HepG2 (cell line): Measurements from ENCODE around the gene TMC4. TPM values are rescaled to one million over a fixed set of nuclear protein-coding genes. Genes with fewer than 3 reads are reported as not detected.

Experiments
- NFKB2 ChIP-seq: sonication (generic); formaldehyde crosslinking; IDR thresholded peaks from 2 replicates; pipeline ENCODE4 v1.4.0; 2020; ENCODE audit warnings: missing genetic modification reagents, borderline replicate concordance
- RXRA ChIP-seq: sonication (generic); formaldehyde crosslinking; IDR thresholded peaks from 2 replicates; pipeline ENCODE4 v1.5.1; 2020; ENCODE audit warnings: missing genetic modification reagents
- SALL1 ChIP-seq: sonication (generic); formaldehyde crosslinking; IDR thresholded peaks from 2 replicates; pipeline ENCODE4 v1.8.0; 2022; ENCODE audit warnings: mild to moderate bottlenecking, missing genetic modification reagents
- SYNCRIP ChIP-seq: fragments of 200-400 bp; formaldehyde crosslinking; IDR thresholded peaks from 2 replicates; pipeline ENCODE4 v1.6.1; 2018; ENCODE audit warnings: mild to moderate bottlenecking, low read depth, low read length; ENCODE audit not compliant: insufficient read depth
- ZKSCAN8 ChIP-seq: IDR thresholded peaks from 2 replicates; pipeline ENCODE4 v1.6.1; 2016; ENCODE audit warnings: borderline replicate concordance, missing genetic modification reagents, missing compliant biosample characterization
- ZMAT3 ChIP-seq: sonication (generic); formaldehyde crosslinking; conservative IDR thresholded peaks from 2 replicates; pipeline ENCODE4 v1.7.0; 2021; ENCODE audit warnings: missing genetic modification reagents
- ZNF24 ChIP-seq: fragments of 450-650 bp; IDR thresholded peaks from 2 replicates; pipeline ENCODE4 v1.6.1; 2017; ENCODE audit warnings: antibody characterized with exemption, mild to moderate bottlenecking
- ZNF563 ChIP-seq: sonication (generic); formaldehyde crosslinking; IDR thresholded peaks from 2 replicates; pipeline ENCODE4 v1.8.0; 2022; ENCODE audit warnings: mild to moderate bottlenecking, moderate library complexity, missing genetic modification reagents
- ZNF616 ChIP-seq: sonication (generic); formaldehyde crosslinking; IDR thresholded peaks from 2 replicates; pipeline ENCODE4 v1.5.0; 2020; ENCODE audit warnings: low read depth, mild to moderate bottlenecking, missing genetic modification reagents
- polyA plus RNA-seq, 8 experiments: library from polyadenylated mRNA; depleted of rRNA in 3 of 8; stranded (reverse) in 7 of 8; unstranded in 1 of 8; fragments of >200 nt; fragmentation: Illumina TruSeq in 4 of 8; extraction: Trizol in 4 of 8; gene quantifications; 2 replicates each; pipeline versions ENCODE4 v1.2.1 to v1.2.3, GENCODE V29; 2011 to 2016; ENCODE audit warnings: low read depth in 4 of 8, missing spikeins in 1 of 8, mixed read lengths in 1 of 8; ENCODE audit not compliant: insufficient read depth in 1 of 8
- total RNA-seq, 5 experiments: library from RNA; depleted of rRNA; stranded (reverse); fragments of >200 nt; fragmentation: Illumina TruSeq; extraction: Trizol; gene quantifications; 2 replicates each; pipeline ENCODE4 v1.2.3, GENCODE V29; 2016; ENCODE audit warnings: low read depth in 1 of 5
- TF ChIP-seq, protein P1 (sequence below): sonication (generic); formaldehyde crosslinking; conservative IDR thresholded peaks from 2 replicates; pipeline ENCODE4 v1.8.0; 2022; ENCODE audit warnings: mild to moderate bottlenecking, moderate library complexity, missing genetic modification reagents
- TF ChIP-seq, protein P2 (sequence below): sonication (generic); formaldehyde crosslinking; IDR thresholded peaks from 2 replicates; pipeline ENCODE4 v1.5.1; 2020; ENCODE audit warnings: mild to moderate bottlenecking, missing genetic modification reagents, moderate library complexity
- TF ChIP-seq, protein P3 (sequence below): sonication (generic); formaldehyde crosslinking; IDR thresholded peaks from 2 replicates; pipeline ENCODE4 v1.4.0; 2020; ENCODE audit warnings: missing genetic modification reagents
- TF ChIP-seq, protein P4 (sequence below): IDR thresholded peaks from 2 replicates; pipeline ENCODE4 v1.4.0; 2020; ENCODE audit warnings: mild to moderate bottlenecking, missing genetic modification reagents

The TMC4 gene
- total and polyA plus RNA-seq, 2 of the 13 experiments (the other 11 are each of a cell fraction or from before 2014, with no cell fraction given), result 0.13 to 0.24 TPM

DNA sequence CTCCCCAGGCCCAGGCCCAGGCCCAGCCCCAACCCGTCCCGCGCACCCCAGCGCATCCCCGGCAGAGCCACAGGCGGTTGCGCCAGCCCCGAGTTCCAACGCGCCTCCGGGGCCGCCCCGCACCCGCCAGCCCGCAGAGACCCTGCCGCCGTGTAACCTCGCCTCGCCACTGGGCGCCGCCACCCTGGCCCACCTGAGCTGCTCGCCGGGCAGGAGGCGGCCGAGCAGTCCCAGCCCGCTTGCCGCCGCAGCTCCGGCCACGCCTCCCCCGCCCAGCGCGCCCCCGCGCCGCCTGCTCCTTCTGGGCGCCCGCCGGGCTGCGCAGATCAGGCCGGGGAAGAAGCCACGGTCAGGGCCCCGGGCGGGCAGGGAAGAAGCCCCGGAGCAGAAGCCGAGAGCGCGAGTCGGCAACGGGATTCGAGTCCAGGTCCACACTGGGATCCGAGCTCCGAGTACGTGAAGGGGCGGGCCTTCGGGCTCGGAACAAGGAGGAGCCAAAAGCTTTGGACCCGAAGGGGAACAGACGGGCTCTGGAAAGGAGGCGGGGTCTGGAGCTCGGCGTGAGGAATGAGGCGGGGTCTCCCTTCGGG lies 16.3 kb upstream of the TMC4 start, which contains the start of gene MBOAT7 (continued):
- TF ChIP-seq ZMAT3 (CRISPR knock-in tag), result 0 out of 2 replicates have a peak, but pooled peaks have one; percentile 8
- TF ChIP-seq ZNF563 (CRISPR knock-in tag), result peak; percentile 63
- TF ChIP-seq, protein P1, sequence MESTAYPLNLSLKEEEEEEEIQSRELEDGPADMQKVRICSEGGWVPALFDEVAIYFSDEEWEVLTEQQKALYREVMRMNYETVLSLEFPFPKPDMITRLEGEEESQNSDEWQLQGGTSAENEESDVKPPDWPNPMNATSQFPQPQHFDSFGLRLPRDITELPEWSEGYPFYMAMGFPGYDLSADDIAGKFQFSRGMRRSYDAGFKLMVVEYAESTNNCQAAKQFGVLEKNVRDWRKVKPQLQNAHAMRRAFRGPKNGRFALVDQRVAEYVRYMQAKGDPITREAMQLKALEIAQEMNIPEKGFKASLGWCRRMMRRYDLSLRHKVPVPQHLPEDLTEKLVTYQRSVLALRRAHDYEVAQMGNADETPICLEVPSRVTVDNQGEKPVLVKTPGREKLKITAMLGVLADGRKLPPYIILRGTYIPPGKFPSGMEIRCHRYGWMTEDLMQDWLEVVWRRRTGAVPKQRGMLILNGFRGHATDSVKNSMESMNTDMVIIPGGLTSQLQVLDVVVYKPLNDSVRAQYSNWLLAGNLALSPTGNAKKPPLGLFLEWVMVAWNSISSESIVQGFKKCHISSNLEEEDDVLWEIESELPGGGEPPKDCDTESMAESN (CRISPR knock-in tag), result peak; percentile 79; the same call in 1 of the 2 replicates
- TF ChIP-seq ZNF616 (CRISPR knock-in tag), result 0 out of 2 replicates have a peak, but pooled peaks have one; percentile 48
- TF ChIP-seq, protein P2, sequence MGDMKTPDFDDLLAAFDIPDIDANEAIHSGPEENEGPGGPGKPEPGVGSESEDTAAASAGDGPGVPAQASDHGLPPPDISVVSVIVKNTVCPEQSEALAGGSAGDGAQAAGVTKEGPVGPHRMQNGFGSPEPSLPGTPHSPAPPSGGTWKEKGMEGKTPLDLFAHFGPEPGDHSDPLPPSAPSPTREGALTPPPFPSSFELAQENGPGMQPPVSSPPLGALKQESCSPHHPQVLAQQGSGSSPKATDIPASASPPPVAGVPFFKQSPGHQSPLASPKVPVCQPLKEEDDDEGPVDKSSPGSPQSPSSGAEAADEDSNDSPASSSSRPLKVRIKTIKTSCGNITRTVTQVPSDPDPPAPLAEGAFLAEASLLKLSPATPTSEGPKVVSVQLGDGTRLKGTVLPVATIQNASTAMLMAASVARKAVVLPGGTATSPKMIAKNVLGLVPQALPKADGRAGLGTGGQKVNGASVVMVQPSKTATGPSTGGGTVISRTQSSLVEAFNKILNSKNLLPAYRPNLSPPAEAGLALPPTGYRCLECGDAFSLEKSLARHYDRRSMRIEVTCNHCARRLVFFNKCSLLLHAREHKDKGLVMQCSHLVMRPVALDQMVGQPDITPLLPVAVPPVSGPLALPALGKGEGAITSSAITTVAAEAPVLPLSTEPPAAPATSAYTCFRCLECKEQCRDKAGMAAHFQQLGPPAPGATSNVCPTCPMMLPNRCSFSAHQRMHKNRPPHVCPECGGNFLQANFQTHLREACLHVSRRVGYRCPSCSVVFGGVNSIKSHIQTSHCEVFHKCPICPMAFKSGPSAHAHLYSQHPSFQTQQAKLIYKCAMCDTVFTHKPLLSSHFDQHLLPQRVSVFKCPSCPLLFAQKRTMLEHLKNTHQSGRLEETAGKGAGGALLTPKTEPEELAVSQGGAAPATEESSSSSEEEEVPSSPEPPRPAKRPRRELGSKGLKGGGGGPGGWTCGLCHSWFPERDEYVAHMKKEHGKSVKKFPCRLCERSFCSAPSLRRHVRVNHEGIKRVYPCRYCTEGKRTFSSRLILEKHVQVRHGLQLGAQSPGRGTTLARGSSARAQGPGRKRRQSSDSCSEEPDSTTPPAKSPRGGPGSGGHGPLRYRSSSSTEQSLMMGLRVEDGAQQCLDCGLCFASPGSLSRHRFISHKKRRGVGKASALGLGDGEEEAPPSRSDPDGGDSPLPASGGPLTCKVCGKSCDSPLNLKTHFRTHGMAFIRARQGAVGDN (CRISPR knock-in tag), result peak; percentile 59
- TF ChIP-seq RXRA (CRISPR knock-in tag), result no peak
- TF ChIP-seq, protein P3, sequence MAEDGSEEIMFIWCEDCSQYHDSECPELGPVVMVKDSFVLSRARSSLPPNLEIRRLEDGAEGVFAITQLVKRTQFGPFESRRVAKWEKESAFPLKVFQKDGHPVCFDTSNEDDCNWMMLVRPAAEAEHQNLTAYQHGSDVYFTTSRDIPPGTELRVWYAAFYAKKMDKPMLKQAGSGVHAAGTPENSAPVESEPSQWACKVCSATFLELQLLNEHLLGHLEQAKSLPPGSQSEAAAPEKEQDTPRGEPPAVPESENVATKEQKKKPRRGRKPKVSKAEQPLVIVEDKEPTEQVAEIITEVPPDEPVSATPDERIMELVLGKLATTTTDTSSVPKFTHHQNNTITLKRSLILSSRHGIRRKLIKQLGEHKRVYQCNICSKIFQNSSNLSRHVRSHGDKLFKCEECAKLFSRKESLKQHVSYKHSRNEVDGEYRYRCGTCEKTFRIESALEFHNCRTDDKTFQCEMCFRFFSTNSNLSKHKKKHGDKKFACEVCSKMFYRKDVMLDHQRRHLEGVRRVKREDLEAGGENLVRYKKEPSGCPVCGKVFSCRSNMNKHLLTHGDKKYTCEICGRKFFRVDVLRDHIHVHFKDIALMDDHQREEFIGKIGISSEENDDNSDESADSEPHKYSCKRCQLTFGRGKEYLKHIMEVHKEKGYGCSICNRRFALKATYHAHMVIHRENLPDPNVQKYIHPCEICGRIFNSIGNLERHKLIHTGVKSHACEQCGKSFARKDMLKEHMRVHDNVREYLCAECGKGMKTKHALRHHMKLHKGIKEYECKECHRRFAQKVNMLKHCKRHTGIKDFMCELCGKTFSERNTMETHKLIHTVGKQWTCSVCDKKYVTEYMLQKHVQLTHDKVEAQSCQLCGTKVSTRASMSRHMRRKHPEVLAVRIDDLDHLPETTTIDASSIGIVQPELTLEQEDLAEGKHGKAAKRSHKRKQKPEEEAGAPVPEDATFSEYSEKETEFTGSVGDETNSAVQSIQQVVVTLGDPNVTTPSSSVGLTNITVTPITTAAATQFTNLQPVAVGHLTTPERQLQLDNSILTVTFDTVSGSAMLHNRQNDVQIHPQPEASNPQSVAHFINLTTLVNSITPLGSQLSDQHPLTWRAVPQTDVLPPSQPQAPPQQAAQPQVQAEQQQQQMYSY (CRISPR knock-in tag), result peak; percentile 96
- TF ChIP-seq, protein P4, sequence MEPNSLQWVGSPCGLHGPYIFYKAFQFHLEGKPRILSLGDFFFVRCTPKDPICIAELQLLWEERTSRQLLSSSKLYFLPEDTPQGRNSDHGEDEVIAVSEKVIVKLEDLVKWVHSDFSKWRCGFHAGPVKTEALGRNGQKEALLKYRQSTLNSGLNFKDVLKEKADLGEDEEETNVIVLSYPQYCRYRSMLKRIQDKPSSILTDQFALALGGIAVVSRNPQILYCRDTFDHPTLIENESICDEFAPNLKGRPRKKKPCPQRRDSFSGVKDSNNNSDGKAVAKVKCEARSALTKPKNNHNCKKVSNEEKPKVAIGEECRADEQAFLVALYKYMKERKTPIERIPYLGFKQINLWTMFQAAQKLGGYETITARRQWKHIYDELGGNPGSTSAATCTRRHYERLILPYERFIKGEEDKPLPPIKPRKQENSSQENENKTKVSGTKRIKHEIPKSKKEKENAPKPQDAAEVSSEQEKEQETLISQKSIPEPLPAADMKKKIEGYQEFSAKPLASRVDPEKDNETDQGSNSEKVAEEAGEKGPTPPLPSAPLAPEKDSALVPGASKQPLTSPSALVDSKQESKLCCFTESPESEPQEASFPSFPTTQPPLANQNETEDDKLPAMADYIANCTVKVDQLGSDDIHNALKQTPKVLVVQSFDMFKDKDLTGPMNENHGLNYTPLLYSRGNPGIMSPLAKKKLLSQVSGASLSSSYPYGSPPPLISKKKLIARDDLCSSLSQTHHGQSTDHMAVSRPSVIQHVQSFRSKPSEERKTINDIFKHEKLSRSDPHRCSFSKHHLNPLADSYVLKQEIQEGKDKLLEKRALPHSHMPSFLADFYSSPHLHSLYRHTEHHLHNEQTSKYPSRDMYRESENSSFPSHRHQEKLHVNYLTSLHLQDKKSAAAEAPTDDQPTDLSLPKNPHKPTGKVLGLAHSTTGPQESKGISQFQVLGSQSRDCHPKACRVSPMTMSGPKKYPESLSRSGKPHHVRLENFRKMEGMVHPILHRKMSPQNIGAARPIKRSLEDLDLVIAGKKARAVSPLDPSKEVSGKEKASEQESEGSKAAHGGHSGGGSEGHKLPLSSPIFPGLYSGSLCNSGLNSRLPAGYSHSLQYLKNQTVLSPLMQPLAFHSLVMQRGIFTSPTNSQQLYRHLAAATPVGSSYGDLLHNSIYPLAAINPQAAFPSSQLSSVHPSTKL (CRISPR knock-in tag), result 0 out of 2 replicates have a peak, but pooled peaks have one; percentile 22
- no peak for TF ChIP-seq SYNCRIP
- peak; percentile 12; the same call in 1 of the 2 replicates for TF ChIP-seq ZKSCAN8 (CRISPR knock-in tag)
- TF ChIP-seq NFKB2, result peak; percentile 68
- TF ChIP-seq SALL1 (CRISPR knock-in tag), result peak; percentile 72
- 0 out of 2 replicates have a peak, but pooled peaks have one; percentile 23 for TF ChIP-seq ZNF24
